GM18502 (cell line): ENCODE results near the gene CYB561D2.

Experiments used
- ATAC-seq: cut with Tn5 transposase; IDR thresholded peaks from one replicate; pipeline ENCODE4 v1.9.1; 2021; ENCODE audit warnings: mild to moderate bottlenecking; ENCODE audit not compliant: unreplicated experiment, poor library complexity

CYB561D2 gene

DNA sequence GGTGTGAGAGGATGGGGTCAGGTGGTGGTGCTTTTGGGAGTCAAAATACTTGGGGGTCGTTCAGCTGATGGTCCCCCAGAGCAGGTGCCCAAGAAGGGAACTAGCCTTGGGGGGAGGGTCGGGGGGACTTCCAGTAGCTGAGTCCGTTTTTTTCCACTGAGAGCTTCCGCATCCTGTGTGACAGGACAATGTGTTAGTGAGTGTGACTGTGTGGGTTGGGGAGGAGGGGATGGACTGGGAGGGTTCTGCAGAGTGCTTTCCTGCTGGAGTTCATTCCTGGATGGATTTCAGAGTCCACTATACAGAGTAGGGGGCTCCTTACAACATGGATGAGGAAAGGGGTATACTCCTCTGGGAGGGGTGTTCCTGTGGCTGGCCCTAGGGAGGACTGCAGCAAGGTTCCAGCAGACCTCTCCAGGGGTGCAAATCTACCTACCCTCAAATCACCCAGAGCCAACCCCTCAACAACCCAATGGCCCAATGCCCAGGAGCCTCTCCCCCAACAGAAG, 27.5 kb upstream of the CYB561D2 start:
- no peak for ATAC-seq

DNA sequence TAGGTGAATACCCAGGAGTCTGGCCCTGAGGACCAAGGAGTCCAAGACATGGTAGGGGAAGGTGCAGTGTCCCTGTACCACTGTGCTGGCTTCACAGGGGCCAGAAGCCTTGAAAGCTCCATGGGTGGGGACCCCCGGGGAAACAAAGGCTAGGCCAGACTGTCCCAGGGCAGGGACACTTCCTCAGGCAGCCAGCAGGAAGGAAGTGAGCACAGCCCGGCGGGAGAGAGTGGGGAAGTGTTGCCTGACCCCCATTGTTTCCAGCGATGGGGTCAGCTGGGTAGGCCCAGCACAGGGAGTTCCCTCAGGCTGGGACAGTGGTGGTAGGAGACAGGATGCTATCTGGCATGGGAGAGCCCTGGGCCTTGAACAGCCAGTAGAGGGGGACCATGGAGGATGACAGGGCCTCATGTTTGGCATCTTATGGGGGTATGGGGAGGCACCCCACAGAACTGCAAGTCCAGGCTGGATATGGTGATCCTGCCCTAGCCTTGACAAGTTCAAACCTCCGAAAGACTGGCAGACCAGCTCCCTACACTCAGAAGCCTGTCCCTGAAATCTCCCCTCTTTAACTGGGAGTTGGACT, 27.0 kb upstream of the CYB561D2 start:
- ATAC-seq, result no peak

DNA sequence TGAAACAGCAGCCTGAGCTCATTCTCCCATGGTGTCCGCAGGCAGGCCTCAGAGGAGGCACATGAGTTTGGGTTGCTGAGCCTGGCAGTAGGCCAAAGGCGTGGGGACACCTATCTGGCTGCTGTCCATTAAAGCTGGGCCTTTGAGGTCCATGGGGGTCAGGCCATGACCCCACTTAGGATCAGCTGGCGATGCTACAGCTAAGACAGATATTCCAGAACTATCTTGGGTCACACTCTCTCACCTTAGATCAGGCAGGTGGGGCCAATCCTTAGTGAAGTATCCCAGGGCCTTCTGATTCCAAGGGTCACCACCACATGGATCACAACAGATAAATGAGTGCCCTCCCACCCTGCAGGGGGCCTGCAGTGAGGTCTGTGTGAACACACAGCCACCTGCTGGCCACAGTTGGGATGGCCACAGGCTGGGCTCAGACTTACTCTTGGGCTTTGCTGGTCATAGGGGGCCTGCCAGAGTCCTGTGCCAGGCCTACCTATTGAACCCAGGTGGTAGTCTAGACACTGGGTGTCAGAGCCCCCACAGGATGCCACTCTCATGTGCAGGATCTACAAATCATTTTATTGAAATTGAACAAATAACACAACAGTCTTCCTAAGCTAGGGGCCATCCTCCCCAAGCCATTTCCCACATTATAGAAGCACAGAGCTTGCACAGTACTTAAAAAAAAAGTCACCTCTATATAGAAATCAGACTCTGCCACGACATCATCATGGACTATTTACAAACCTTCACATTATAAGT, 26.1 kb upstream of the CYB561D2 start:
- ATAC-seq, result no peak

DNA sequence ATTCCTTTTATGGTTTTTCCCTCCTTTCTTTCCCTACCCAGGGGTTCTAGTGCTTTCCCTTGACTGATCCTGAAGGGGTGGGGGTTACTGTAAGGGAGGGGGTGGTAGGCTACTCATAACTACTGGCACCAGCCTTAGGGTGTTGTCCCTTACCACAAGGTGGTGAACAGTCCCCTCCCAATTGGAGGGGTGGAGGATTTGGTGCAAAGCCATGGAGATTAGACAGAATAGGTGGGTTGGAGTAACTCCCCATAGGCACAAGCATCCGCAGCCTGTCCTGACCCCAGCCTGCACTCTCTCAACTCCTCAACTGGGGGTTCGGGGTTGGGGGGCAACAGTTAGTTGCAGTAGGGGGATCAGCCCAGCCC, 25.6 kb upstream of the CYB561D2 start:
- ATAC-seq, result no peak

DNA sequence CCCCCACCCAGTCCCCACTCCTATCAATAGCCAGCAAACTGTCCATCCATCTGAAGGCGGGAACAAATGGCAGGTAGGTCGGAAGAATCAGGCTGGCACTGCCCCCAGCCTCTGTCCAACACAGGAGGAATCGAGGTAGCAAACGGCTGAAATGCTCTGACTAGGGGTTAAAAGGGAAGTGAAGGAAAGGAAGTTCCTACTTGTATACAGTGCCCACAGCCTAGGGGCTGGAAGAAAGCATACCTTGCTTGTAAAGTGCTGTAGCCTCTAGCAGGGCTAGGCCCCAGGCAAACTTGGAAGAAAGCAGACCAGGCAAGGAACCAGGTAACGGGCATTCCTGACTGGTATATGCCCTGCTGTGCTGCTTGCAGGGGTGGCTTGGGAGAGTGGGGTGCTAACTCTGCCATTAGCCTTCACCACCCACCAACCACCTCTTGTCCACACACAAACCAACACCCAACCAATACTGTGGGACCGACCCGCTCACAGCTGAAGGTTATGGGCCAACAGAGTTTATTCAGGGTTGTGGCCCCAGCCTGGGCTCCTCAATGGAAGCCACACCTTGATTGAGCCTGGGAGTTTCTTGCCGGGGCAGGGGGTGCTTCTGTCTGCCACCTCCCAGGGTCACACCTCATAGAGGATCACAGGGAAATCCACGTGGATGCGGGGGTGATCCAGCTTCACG, 25.0 kb upstream of the CYB561D2 start:
- no peak for ATAC-seq

- ATAC-seq, result no peak
Measured at GRCh38 chr3:50326182-50326541, 24.5 kb upstream of the CYB561D2 start.

- no peak for ATAC-seq
Measured at GRCh38 chr3:50327129-50327528, 23.5 kb upstream of the CYB561D2 start.

DNA sequence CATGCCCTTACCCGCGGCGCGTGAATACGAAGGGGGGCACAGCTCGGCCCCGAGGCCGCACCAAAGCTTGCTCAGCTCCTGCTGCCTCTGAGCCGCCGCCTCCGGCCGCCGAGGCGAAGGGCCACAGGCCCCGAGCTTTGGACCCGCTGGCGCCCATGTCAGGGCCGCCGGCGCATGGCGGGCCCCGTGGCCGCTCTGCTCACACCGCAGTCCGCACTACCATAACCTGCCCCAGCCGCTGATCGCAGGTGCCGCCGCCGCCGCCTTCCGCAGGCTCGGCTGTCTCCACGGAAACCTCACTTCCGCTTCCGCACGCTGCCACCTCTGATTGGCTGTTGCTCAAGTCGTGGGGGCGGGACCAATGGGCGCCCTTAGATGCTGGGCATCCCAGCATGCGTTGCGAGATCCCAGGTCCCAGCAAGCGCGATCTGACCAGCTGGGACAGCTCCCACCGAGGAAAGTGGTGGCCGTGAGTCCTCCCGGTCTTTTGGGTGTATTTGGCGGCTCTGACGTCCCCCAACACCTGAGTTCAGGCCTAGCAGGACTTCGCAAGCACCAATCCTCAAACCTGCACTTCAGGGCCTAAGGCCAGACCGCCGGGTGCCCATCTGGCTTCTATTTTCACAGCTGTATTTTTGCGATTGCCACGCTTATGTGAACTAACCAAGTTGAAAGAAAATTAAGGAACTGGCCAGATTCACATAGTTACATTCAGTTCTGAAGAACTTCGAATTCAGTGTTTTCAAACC, 22.5 kb upstream of the CYB561D2 start, which contains the start of gene TUSC2:
Gene TUSC2 (minus strand): TSS at position 281 of the 749 bp plus-strand sequence. CDS start 124 bp downstream, at position 157.
- ATAC-seq, result peak; percentile 88

- ATAC-seq, result no peak
Measured at GRCh38 chr3:50330330-50330729, 20.3 kb upstream of the CYB561D2 start.

DNA sequence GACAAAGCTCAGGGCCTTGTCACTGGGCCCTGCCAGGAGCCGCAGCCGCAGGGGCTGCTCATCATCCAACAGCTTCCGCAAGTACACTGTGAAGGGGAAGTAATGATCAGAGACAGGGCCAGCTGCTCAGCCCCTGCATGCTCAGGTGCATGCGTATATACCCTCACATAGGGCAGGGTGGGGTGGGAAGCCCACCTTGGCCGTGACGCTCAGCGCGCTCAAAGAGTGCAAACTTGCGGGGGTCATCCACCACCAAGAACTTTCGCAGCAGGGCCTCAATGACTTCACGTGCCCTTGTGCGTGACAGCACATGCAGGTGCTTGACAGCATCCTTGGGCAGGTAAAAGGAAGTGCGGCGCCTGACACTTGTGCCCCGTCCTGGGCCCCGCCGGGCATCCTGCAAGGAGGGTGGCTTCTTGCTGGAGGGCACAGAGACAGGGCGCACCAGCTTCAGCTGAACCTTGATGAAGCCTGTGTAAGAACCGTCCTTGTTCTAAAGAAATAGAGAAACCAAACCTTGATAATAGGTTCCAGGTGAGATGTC, 19.2 kb upstream of the CYB561D2 start:
- ATAC-seq, result no peak

DNA sequence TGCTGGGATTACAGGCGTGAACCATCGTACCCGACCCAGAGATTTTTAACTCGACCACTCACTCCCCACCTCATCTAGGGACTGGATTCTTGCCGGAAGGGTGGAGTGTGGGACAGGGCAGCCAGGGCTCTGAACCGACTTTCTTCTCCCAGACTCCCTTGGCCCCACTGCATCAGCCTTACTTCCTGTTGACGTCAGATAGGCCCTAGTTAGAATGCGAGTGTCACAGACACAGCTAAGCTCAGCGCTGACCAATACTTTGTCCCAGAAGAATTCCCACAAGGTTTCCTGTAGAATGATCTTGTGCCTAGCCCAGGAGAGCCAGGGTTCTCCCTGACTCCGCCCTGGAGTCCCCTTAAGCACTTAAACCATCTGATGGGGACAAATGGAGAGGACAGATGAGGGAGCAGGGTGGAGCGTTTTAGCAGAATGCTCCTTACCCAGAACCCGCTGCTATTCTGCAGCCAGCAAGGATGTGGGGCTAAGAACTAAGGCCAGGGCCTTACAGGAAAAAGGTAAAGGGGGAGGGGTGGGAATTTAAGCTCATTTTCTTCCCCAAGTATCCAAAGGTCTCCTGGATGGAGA, 16.8 kb upstream of the CYB561D2 start:
- ATAC-seq, result no peak

DNA sequence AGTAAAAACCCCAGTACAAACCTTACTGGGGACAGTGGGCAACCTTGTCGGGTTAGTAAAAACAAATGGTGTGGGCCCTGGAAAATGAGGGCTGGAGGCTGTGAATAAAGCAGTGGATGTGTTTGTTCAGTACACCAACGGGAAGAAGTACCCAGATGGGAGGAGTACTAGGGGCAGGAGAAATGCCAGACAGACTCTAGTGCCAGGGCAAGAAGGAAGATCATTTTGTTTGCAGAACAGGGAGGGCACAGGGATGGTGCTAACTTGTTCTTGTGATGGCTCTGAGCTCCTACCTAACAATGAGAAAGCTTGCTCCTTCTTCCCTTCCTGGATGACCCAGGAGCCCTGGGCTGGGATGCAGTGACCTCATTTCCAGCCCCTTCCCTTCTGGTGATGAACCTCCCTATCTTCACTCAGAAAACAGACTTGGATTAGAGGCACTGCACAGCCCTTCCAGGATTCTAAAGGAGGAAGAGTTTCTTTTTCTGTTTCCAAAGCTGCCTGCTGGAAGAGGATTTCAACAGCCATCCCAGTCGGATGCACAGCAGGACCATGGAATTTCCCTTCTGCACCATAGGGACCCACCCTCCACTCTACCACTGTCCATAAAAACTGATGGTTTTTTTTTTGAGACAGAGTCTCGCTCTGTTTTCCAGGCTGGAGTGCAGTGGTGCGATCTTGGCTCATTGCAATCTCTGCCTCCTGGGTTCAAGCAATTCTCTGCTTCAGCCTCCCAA, 16.2 kb upstream of the CYB561D2 start:
- no peak for ATAC-seq

DNA sequence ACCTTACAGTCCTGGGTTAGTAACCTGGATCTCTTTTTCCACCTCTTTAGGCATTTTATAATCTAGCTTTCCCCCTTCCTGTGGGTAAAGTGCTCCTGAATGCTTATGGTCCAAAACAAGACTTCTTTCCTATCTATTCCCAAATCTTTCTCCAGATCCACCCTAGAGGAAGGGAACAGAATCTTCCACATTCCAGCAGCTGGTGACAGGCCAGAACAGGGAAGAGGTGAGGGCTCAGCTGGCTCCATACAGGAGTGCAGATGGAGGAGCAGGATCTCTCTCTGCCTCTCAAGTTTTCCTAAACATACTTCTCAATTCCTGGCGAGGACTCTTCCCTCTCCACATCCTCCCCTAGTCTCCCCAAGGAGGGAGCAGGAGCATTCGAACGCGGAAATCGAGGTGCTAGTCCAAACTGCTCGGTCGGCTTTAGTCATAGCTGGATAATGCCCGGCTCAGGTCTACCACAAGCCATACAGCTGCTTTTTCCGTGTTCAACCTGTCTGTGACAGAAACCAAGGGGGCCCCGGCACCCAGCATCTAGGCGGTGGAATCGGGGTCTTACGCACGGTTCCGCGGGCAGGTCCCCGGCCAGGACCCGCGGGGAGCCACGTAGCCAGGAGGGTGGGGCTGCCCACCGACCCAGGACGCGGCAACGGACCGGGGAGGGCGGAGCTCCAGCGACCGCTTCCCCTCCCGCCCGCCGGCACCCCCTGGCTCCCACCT, 14.0 kb upstream of the CYB561D2 start:
- ATAC-seq, result peak; percentile 33

- ATAC-seq, result peak; percentile 79
Measured at GRCh38 chr3:50337175-50337861, 13.3 kb upstream of the CYB561D2 start.

GRCh38 chr3:50338965-50339364, 11.7 kb upstream of the CYB561D2 start:
- no peak for ATAC-seq

GRCh38 chr3:50339485-50340146, 11.0 kb upstream of the CYB561D2 start:
- ATAC-seq, result no peak

DNA sequence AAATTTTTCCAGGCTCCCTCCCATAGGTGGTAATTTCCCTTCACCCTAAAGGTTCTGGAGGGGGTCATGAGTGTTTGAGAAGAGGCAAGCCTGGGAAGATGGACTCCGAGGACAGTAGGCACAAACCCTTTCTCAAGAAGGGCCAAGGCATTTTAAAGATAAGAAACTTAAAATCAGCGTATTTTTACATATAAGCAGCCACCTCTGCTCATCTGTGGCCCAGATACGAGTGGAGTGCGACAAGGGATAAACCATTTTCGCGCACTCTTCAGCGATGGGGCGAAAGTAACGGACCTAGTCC, 10.6 kb upstream of the CYB561D2 start:
- ATAC-seq, result no peak
